Transverse colon (tissue), 4 donors: ENCODE data around the gene NDUFS7. TPM values are rescaled to one million over a fixed set of nuclear protein-coding genes. Genes with fewer than 3 reads are reported as not detected.

Experiments
- DNase-seq: peaks from one replicate; pipeline ENCODE4 v3.0.0-alpha.2; 2019
- H3K27ac ChIP-seq, 4 donors: fragments of 200-600 bp; sonication (generic); 2 replicates each; pipeline ENCODE4 v1.5.1; 2016 to 2018; ENCODE audit warnings: inconsistent platforms in 4 of 4
- H3K27me3 ChIP-seq: fragments of 200-600 bp; sonication (generic); 2 replicates; pipeline ENCODE4 v1.5.1; 2017; ENCODE audit warnings: inconsistent platforms
- H3K36me3 ChIP-seq, 4 donors: fragments of 200-600 bp; sonication (generic); 2 replicates each; pipeline ENCODE4 v1.5.1; 2017 to 2019; ENCODE audit warnings: inconsistent platforms in 4 of 4
- H3K4me1 ChIP-seq, 4 donors: fragments of 200-600 bp; sonication (generic); 2 replicates each; pipeline ENCODE4 v1.5.1; 2017 to 2020; ENCODE audit warnings: inconsistent platforms in 4 of 4
- H3K4me3 ChIP-seq, 4 donors: fragments of 200-600 bp; sonication (generic); 1 replicate in 1 of 4; 2 replicates in 3 of 4; pipeline versions ENCODE4 v1.5.1 to v1.6.1; 2017 to 2019; ENCODE audit warnings: inconsistent platforms in 4 of 4
- H3K9me3 ChIP-seq, 2 donors: fragments of 200-600 bp; sonication (generic); 2 replicates each; pipeline ENCODE4 v1.5.1; 2017 to 2019; ENCODE audit warnings: inconsistent platforms in 2 of 2
- EP300 ChIP-seq: sonication (generic); formaldehyde crosslinking; IDR thresholded peaks from one replicate; pipeline ENCODE4 v1.6.1; 2017; ENCODE audit warnings: antibody characterized with exemption, low read depth
- POLR2A ChIP-seq: fragments of 450-650 bp; IDR thresholded peaks from one replicate; pipeline ENCODE4 v1.6.1; 2016; ENCODE audit warnings: antibody characterized with exemption, mild to moderate bottlenecking, moderate library complexity
- POLR2AphosphoS5 ChIP-seq, 3 donors: sonication (generic); formaldehyde crosslinking; IDR thresholded peaks; one replicate each; pipeline ENCODE4 v1.6.1; 2016; ENCODE audit warnings: antibody characterized with exemption in 3 of 3
- WGBS, 2 donors: methylation state at CpG; one replicate each; pipeline ENCODE4 v1.1.5; 2018; ENCODE audit warnings: low coverage in 1 of 2; 5-methylcytosine and 5-hydroxymethylcytosine counted together
- in situ Hi-C, 4 donors: fragments of 200-750 bp; cut with MboI; loops; one replicate each; pipeline versions ENCODE4 v1.15.0 to v1.15.1; 2017; ENCODE audit warnings: low sequenced_read_pairs in 3 of 4, low pct_ligation_motif_present in 1 of 4, low pct_unique_long_range_greater_than_20kb in 1 of 4
- intact Hi-C: fragments of 100-400 bp; cut with DNase I; formaldehyde crosslinking; loops from one replicate; pipeline ENCODE4 v1.15.1; 2023; ENCODE audit warnings: low total_unique reads
- total RNA-seq, 4 donors: library from RNA; depleted of rRNA; stranded (reverse); fragments of >200 nt; gene quantifications; one replicate each; pipeline ENCODE4 v1.1.0, GENCODE V29; 2016
- TF ChIP-seq, protein P1 (sequence below), 5 experiments: fragments of 200-600 bp in 3 of 5; fragments of 450-650 bp in 2 of 5; sonication (generic) in 3 of 5; IDR thresholded peaks; 1 replicate in 2 of 5; 2 replicates in 3 of 5; pipeline ENCODE4 v1.5.1; 2016 to 2017; ENCODE audit warnings: antibody characterized with exemption in 5 of 5, inconsistent platforms in 3 of 5, mild to moderate bottlenecking in 2 of 5, moderate library complexity in 1 of 5

NDUFS7 gene
- total RNA-seq, 4 donors from 2014 or later: 32.2 to 196 (median 156) TPM

DNA sequence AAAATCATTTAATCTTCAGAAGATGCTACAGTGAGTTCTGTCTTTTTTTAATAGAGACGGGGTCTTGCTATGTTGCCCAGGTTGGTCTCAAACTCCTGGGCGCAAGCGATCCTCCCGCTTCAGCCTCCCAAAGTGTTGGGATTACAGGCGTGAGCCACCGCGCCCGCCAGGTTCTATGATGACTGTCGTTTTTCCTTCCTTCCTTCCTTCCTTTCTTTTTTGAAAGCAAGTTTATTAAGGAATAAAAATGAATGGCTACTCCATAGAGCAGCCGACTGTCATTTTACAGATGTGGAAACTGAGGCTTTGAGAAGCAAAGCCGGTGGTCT, 18.1 kb downstream of the NDUFS7 start:
- in situ Hi-C loops: no loop called here
- DNase-seq: no peak
- H3K4me1 ChIP-seq: peaks cover 11 to 32% (median 25%) of the 10 kb centered on the region in 4 donors
- H3K9me3 ChIP-seq: no peaks in the 10 kb centered on the region
- 47 to 66% methylated on average over 10 to 11 of the region's 11 CpGs for WGBS, 2 donors
- H3K4me3 ChIP-seq: peak overlapping the region in 2 of 4 donors; percentile 53 to 59
- TF ChIP-seq POLR2A (no peak), EP300 (no peak)
- TF ChIP-seq, protein P1, sequence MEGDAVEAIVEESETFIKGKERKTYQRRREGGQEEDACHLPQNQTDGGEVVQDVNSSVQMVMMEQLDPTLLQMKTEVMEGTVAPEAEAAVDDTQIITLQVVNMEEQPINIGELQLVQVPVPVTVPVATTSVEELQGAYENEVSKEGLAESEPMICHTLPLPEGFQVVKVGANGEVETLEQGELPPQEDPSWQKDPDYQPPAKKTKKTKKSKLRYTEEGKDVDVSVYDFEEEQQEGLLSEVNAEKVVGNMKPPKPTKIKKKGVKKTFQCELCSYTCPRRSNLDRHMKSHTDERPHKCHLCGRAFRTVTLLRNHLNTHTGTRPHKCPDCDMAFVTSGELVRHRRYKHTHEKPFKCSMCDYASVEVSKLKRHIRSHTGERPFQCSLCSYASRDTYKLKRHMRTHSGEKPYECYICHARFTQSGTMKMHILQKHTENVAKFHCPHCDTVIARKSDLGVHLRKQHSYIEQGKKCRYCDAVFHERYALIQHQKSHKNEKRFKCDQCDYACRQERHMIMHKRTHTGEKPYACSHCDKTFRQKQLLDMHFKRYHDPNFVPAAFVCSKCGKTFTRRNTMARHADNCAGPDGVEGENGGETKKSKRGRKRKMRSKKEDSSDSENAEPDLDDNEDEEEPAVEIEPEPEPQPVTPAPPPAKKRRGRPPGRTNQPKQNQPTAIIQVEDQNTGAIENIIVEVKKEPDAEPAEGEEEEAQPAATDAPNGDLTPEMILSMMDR (IDR thresholded peaks at IDR 0.05): no peak
- no peaks in the 10 kb centered on the region for H3K36me3 ChIP-seq
- intact Hi-C loops: loop anchor here (10.0 kb wide), 1 partner anchor 117 kb away; the partner anchor contains the start of gene EFNA2
- H3K27me3 ChIP-seq: peaks cover 49% of the 10 kb centered on the region
- no peak overlapping the region for H3K27ac ChIP-seq

DNA sequence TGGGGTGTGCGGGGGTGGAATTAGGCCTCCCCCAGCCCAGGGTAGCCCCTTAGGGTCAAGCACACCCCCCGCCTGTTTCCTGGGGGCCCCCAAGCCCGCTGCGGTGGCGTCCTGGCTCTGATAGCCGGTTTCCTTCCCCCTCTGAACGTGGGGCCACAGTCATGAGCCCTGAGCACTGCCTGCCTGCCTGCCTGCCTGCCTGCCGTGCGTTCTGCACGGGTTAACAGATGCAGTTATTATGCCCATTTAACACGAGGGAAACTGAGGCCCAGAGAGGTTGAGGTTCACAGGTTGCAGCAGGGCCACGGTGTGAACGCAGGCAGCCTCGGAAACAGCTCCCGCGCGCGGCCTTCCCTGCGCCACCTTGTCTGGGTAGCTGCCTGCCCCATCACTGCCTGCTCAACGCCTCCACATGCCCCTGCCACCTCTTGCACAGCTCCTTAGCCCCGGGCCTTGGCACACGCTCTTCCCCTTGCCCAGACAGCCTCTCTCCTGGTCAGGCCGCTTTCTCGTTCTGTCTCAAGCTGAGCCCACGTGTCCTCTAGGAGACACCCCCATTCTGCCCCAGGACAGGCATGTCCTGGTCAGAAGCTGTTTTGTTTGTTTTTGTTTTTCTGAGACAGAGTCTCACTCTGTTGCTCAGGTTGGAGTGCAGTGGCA, 18.8 kb downstream of the NDUFS7 start:
- 63% methylated on average over 25 of the region's 25 CpGs; no CpG with 5 or more reads in 1 of the 2 donors for WGBS, 2 donors
- TF ChIP-seq EP300 (no peak), POLR2A (no peak), POLR2AphosphoS5 (IDR thresholded peaks at IDR 0.05) (no peak)
- TF ChIP-seq, protein P1 (IDR thresholded peaks at IDR 0.05): no peak
- Histone ChIP-seq H3K27ac (no peak overlapping the region), H3K27me3 (peaks cover 49% of the 10 kb centered on the region), H3K4me3 (no peak overlapping the region), H3K4me1 (peaks cover 11 to 29% (median 25%) of the 10 kb centered on the region in 4 donors), H3K36me3 (no peaks in the 10 kb centered on the region), H3K9me3 (no peaks in the 10 kb centered on the region)
- in situ Hi-C loops (no loop called here), intact Hi-C loops (loop anchor here (10.0 kb wide), 1 partner anchor 118 kb away; the partner anchor contains the start of gene EFNA2)
- no peak for DNase-seq

DNA sequence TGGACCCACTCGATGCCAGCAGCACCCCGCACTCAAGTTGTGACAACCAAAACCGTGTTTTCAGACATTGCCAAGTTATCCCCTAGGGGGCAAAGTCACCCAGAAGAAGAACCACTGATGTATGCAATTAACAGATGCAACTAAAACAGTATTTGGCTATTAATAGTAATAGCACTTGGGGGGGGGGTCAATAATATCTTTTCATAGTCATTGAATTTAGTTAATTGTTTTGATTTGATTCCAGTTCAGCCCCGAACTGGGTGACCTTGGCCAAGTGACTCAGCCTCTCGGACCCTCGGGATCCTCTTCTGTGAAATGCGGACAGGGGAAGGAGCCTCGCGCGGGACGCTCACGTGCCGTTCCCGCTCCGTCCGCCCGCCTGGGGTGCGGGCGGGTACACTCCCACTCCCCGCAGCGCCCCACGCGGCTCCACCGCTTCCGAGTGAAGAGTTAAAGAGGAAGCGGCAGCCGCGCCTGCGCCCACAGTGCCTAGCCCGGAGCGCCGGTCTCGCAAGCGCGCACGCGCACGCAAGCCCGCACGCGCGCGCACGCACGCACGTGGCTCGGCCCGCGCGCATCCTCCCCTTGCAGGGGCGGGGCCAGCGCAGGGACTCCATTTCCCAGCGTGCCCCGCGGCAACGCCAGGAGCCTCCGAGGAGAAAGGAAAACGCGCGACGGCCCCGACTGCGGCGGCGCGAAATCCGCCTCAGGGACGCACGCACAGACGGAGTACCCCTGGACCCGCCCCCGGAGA, 23.2 kb downstream of the NDUFS7 start:
- Histone ChIP-seq H3K36me3 (no peaks in the 10 kb centered on the region), H3K27me3 (peaks cover 21% of the 10 kb centered on the region), H3K4me1 (peaks cover 29 to 48% (median 40%) of the 10 kb centered on the region in 4 donors), H3K4me3 (peak overlapping the region; percentile 31 to 99 (median 44)), H3K27ac (peak overlapping the region; percentile 86 to 99 (median 96)), H3K9me3 (no peaks in the 10 kb centered on the region)
- TF ChIP-seq POLR2A (peak; percentile 25), POLR2AphosphoS5 (IDR thresholded peaks at IDR 0.05) (peak in 2 of 3 donors; percentile 25 to 58), EP300 (no peak)
- TF ChIP-seq, protein P1 (IDR thresholded peaks at IDR 0.05): peak; percentile 26 to 78 (median 44)
- peak; percentile 100 for DNase-seq
- 0% methylated on average over 31 of the region's 72 CpGs; no CpG with 5 or more reads in 1 of the 2 donors for WGBS, 2 donors
- intact Hi-C loops (loop anchor here (10.0 kb wide), 1 partner anchor 122 kb away; the partner anchor contains the start of gene EFNA2), in situ Hi-C loops (no loop called here)
